ENCODE data around the gene ADAMTS8.

Gene ADAMTS8

GRCh38 chr11:130476200-130476921 is 48.0 kb upstream of the ADAMTS8 start:
- no peaks in the 10 kb centered on the region for H3K36me3 ChIP-seq (replicated peaks; ENCODE audit: low read depth, low read length)
- no peak overlapping the region for H3K4me2 ChIP-seq (ENCODE audit: low read length)
- H3K79me2 ChIP-seq (ENCODE audit: low read length), result no peaks in the 10 kb centered on the region
- no peaks in the 10 kb centered on the region for H3K4me1 ChIP-seq (ENCODE audit: low read length)
- H2AFZ ChIP-seq (ENCODE audit: low read depth, low read length), result no peak overlapping the region
- no peak overlapping the region for H3K27ac ChIP-seq (ENCODE audit: low read length)
- no peak overlapping the region for H3K4me3 ChIP-seq (ENCODE audit: low read length)
- H3K9ac ChIP-seq (ENCODE audit: low read length), result no peak overlapping the region
- no peaks in the 10 kb centered on the region for H4K20me1 ChIP-seq (ENCODE audit: insufficient read depth, low read length)
- H3K27me3 ChIP-seq (ENCODE audit: low read depth, low read length), result no peaks in the 10 kb centered on the region
- no peaks in the 10 kb centered on the region for H3K9me3 ChIP-seq (ENCODE audit: insufficient read depth, low read length)
- TF ChIP-seq EZH2phosphoT487 (IDR thresholded peaks at IDR 0.05; ENCODE audit: low read depth) (no peak), CTCF (IDR thresholded peaks at IDR 0.05; ENCODE audit: low read depth, low read length) (no peak)

GRCh38 chr11:130475426-130476053 is 47.1 kb upstream of the ADAMTS8 start:
- H3K4me3 ChIP-seq (ENCODE audit: low read length), result no peak overlapping the region
- no peaks in the 10 kb centered on the region for H3K79me2 ChIP-seq (ENCODE audit: low read length)
- no peak overlapping the region for H3K27ac ChIP-seq (ENCODE audit: low read length)
- H3K9ac ChIP-seq (ENCODE audit: low read length), result no peak overlapping the region
- H3K4me1 ChIP-seq (ENCODE audit: low read length), result no peaks in the 10 kb centered on the region
- TF ChIP-seq CTCF (IDR thresholded peaks at IDR 0.05; ENCODE audit: low read depth, low read length), result no peak
- TF ChIP-seq EZH2phosphoT487 (IDR thresholded peaks at IDR 0.05; ENCODE audit: low read depth), result no peak
- no peaks in the 10 kb centered on the region for H3K36me3 ChIP-seq (replicated peaks; ENCODE audit: low read depth, low read length)
- H3K27me3 ChIP-seq (ENCODE audit: low read depth, low read length), result no peaks in the 10 kb centered on the region
- H4K20me1 ChIP-seq (ENCODE audit: insufficient read depth, low read length), result no peaks in the 10 kb centered on the region
- H2AFZ ChIP-seq (ENCODE audit: low read depth, low read length), result no peak overlapping the region
- no peaks in the 10 kb centered on the region for H3K9me3 ChIP-seq (ENCODE audit: insufficient read depth, low read length)
- H3K4me2 ChIP-seq (ENCODE audit: low read length), result no peak overlapping the region

GRCh38 chr11:130474637-130475400 is 46.4 kb upstream of the ADAMTS8 start:
- Histone ChIP-seq H3K79me2 (ENCODE audit: low read length) (no peaks in the 10 kb centered on the region), H3K9ac (ENCODE audit: low read length) (no peak overlapping the region), H3K9me3 (ENCODE audit: insufficient read depth, low read length) (no peaks in the 10 kb centered on the region), H3K27ac (ENCODE audit: low read length) (no peak overlapping the region), H3K36me3 (replicated peaks; ENCODE audit: low read depth, low read length) (no peaks in the 10 kb centered on the region), H3K4me1 (ENCODE audit: low read length) (no peaks in the 10 kb centered on the region), H3K27me3 (ENCODE audit: low read depth, low read length) (no peaks in the 10 kb centered on the region), H4K20me1 (ENCODE audit: insufficient read depth, low read length) (no peaks in the 10 kb centered on the region), H2AFZ (ENCODE audit: low read depth, low read length) (no peak overlapping the region), H3K4me3 (ENCODE audit: low read length) (no peak overlapping the region), H3K4me2 (ENCODE audit: low read length) (no peak overlapping the region)
- TF ChIP-seq CTCF (IDR thresholded peaks at IDR 0.05; ENCODE audit: low read depth, low read length) (no peak), EZH2phosphoT487 (IDR thresholded peaks at IDR 0.05; ENCODE audit: low read depth) (no peak)

- TF ChIP-seq CTCF (IDR thresholded peaks at IDR 0.05; ENCODE audit: low read depth, low read length) (no peak), EZH2phosphoT487 (IDR thresholded peaks at IDR 0.05; ENCODE audit: low read depth) (no peak)
- Histone ChIP-seq H4K20me1 (ENCODE audit: insufficient read depth, low read length) (no peaks in the 10 kb centered on the region), H3K79me2 (ENCODE audit: low read length) (no peaks in the 10 kb centered on the region), H3K4me3 (ENCODE audit: low read length) (no peak overlapping the region), H3K27me3 (ENCODE audit: low read depth, low read length) (no peaks in the 10 kb centered on the region), H3K27ac (ENCODE audit: low read length) (no peak overlapping the region), H3K4me2 (ENCODE audit: low read length) (no peak overlapping the region), H3K36me3 (replicated peaks; ENCODE audit: low read depth, low read length) (no peaks in the 10 kb centered on the region), H3K9ac (ENCODE audit: low read length) (no peak overlapping the region), H2AFZ (ENCODE audit: low read depth, low read length) (no peak overlapping the region), H3K4me1 (ENCODE audit: low read length) (no peaks in the 10 kb centered on the region), H3K9me3 (ENCODE audit: insufficient read depth, low read length) (no peaks in the 10 kb centered on the region)
These were observed 45.5 kb upstream of the ADAMTS8 start for GRCh38 chr11:130473795-130474377.

Measured in OCI-LY3 (cell line).